ENCODE data around the gene DSCAM.

The DSCAM gene

DNA sequence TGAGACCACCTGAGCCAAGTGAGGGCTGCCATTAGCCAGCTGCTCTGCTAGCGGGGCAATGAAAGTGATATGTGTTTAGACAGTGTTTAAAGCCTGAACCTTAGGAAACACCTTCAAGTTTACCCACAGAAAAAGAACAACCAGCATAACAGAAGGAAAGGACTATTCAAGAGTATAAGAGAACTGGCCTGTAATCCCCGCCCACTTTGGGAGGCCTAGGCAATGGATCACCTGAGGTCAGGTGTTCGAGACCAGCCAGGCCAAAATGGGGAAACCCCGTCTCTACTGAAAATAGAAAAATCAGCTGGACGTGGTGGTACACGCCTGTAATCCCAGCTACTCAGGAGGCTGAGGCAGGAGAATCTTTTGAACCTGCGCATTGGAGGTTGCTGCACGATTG is 830.3 kb downstream of the DSCAM start:
- no peak for DNase-seq

DNA sequence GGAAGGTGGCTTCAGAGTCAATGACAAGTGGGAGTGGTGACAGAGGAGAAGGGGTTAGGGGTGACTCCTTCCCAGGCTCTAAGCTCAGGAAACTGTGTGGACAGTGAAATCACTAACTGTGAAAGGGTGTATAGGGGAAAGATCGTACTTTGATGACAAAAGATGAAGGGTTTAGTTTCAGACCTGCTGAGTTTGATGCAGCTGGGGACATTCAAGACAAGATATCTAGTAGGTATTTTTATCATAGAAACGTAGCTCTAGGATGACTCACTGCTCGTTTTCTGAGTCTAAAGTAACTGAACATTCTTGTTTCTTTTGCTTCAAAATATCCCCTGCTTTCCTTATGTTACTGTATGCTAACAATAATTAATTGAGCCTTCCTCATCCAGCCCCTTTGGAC is 830.7 kb downstream of the DSCAM start:
- DNase-seq, result no peak

GRCh38 chr21:40015818-40016217 is 831.1 kb downstream of the DSCAM start:
- no peak for DNase-seq

- DNase-seq, result no peak
These were observed 832.6 kb downstream of the DSCAM start for GRCh38 chr21:40014394-40014793.

GRCh38 chr21:40013001-40013735 is 833.8 kb downstream of the DSCAM start:
- no peak for DNase-seq

DNA sequence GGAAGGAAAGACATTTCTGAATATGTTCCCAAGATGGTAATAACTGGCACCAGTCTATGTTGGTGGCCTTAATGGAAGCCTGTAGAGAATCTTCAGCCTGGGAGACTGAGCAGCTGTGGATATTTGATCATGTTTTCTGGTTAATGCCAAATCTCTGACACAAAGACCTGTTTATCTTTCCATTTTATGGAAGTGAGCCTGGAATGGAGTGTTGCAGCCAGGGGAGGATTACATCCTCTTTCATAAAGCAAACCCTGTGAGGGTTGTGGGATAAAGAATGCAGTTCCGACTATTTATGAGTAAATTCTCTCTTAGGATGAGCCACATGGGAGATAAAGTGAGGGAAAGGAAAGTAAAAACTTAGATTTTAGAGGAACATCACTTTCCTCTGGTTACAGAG is 835.6 kb downstream of the DSCAM start:
- no peak for DNase-seq

DNA sequence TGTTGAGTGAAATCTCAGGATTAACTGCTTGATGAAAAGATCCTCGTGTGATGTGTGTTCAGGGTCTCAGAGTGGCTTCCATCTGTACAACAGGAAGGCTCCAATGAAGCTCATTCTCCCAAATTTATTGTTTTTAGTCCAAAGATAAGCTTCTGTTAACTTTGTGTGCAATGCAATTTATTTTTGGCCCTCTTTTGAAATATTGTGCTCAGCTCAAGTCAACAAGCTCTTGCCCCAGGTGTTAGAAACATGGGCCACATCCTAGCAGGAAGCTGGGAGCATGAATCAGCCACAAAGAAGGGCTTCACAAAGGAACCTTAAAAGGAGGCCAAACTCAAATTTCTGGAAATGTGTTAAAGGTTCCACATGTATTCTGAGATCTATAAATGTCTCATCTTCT is 844.0 kb downstream of the DSCAM start:
- DNase-seq, result no peak

- no peak for DNase-seq
These were observed 862.5 kb downstream of the DSCAM start for GRCh38 chr21:39984286-39984991.

- no peak for DNase-seq
These were observed 866.6 kb downstream of the DSCAM start for GRCh38 chr21:39980241-39980820.

- no peak for DNase-seq
These were observed 867.6 kb downstream of the DSCAM start for GRCh38 chr21:39979321-39979720.

DNA sequence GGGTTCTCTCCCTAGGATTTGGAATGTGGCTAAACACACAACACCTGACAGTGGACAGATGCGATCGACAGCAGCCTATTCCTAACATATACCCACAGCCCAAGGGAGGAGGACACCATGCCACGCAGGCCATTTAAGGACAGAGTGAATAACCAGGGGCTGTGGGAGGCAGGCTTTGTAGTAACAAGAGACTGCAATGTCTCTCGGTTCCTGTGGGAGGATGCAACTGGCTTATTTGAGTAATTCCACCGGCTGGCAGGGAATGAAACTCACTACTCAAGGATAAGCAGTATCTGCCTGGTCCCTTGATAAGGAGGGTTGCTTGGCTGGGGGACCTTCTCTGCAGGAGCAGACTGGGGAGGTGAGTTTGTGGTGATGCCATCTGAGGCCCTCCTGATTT is 870.2 kb downstream of the DSCAM start:
- no peak for DNase-seq

- DNase-seq, result no peak
These were observed 873.8 kb downstream of the DSCAM start for GRCh38 chr21:39972976-39973770.

DNA sequence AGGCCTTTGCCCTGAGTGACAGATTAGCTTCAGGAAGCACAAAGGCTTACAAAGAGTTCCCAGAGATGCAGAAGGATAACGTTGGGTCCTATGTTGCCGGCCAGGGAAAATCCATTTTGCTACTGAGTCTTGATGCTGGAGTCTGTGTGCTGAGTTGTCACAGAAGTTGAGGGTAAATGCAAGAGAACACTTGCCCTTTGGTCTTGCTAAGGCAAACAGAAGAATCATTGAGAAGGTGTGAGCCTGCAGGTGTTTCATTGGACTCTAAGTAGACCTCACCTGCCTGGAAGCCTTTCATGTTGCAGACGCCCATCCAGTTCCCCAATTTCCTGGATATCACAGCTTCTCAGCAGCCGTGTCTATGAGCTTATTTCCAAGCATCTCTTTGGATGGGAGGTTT is 874.5 kb downstream of the DSCAM start:
- DNase-seq, result no peak

DNA sequence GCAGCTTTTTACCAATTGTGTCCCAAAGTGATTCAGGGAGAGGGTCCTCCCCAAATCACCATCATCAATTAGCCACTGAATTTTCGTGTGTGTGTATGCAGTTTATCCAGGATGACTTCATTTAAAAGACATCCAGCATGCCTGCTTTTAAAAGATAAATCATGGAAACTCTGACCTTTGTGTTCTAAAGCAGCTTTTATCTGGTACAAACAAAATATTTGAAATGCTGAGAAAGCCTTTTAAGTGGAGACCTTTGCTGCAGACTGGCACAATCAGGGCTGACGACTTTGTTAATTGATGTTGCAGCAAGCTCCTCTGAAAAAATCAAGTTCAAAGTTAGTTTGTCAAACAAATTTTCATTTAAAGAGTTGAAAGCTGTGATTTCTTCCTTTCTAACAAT is 875.0 kb downstream of the DSCAM start:
- DNase-seq, result no peak

GRCh38 chr21:39969691-39970364 is 877.1 kb downstream of the DSCAM start:
- DNase-seq, result no peak

GRCh38 chr21:39968010-39968409 is 878.9 kb downstream of the DSCAM start:
- DNase-seq, result no peak

- DNase-seq, result no peak
These were observed 880.2 kb downstream of the DSCAM start for GRCh38 chr21:39966786-39967185.

DNA sequence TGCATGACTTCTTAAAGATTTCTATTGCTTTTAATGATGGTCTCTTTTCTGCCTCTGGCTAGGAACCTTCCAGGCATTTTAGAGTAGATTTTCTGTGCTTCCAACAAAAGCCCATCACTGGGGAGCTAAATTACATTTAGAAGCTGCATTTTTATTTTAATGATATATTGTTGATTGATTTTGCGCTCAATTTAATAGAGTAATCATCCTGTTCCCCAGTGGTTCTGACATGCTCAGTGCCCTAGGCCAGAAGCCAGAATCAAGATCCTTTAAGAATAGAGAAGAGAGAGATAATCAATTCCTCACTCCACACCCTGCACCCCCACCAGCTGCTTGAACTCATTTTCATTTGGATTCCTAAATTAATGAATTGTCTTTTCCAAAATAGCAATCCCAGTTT is 881.9 kb downstream of the DSCAM start:
- no peak for DNase-seq

DNA sequence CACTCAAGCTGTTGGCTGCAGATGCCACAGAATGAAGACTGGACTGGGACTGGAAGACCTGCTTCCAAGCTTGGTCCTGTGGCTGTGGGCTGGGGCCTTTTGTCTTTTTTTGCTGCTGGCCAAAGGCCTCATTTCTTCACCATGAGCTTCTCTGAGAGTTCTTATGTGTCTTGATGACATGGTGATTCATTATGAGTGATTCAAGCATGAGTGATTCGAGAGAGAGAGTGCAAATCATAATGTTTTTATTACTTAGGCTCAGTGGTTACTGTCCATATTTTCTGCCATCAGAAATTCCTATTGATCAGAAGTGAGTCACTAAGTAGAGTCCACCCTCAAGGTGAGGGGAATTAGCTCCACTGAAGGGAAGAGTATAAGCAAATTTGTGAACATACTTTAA is 885.7 kb downstream of the DSCAM start:
- DNase-seq, result no peak
